Germinal center (tissue), 1 donor: ENCODE data around the gene ITGA11.

Experiments
- DNase-seq: peaks from one replicate; pipeline ENCODE4 v3.0.0; 2012; ENCODE audit warnings: mixed read lengths, low spot score

ITGA11 gene

GRCh38 chr15:68328964-68329363 lies 103.0 kb downstream of the ITGA11 start:
- DNase-seq = no peak

- DNase-seq = no peak
Measured at GRCh38 chr15:68328443-68328842, 103.5 kb downstream of the ITGA11 start.

GRCh38 chr15:68326711-68327354 lies 105.1 kb downstream of the ITGA11 start:
- DNase-seq = no peak

- no peak for DNase-seq
Measured at GRCh38 chr15:68325726-68326125, 106.2 kb downstream of the ITGA11 start.

- DNase-seq = no peak
Measured at GRCh38 chr15:68322796-68323195, 109.2 kb downstream of the ITGA11 start.

- DNase-seq = no peak
Measured at GRCh38 chr15:68321229-68321628, 110.7 kb downstream of the ITGA11 start.

GRCh38 chr15:68319997-68320396 lies 112.0 kb downstream of the ITGA11 start:
- no peak for DNase-seq

GRCh38 chr15:68318931-68319909 lies 112.7 kb downstream of the ITGA11 start:
- no peak for DNase-seq

- no peak for DNase-seq
Measured at GRCh38 chr15:68318008-68318835, 113.7 kb downstream of the ITGA11 start.

GRCh38 chr15:68317281-68318007 lies 114.5 kb downstream of the ITGA11 start:
- no peak for DNase-seq

GRCh38 chr15:68316061-68316804 lies 115.7 kb downstream of the ITGA11 start:
- no peak for DNase-seq

- no peak for DNase-seq
Measured at GRCh38 chr15:68315495-68316031, 116.4 kb downstream of the ITGA11 start.

GRCh38 chr15:68315035-68315434 lies 116.9 kb downstream of the ITGA11 start:
- no peak for DNase-seq

- no peak for DNase-seq
Measured at GRCh38 chr15:68314563-68314962, 117.4 kb downstream of the ITGA11 start.

GRCh38 chr15:68313501-68314410 lies 118.2 kb downstream of the ITGA11 start:
- DNase-seq = no peak

GRCh38 chr15:68312701-68313204 lies 119.2 kb downstream of the ITGA11 start:
- no peak for DNase-seq

- no peak for DNase-seq
Measured at GRCh38 chr15:68311859-68312557, 120.0 kb downstream of the ITGA11 start.

- no peak for DNase-seq
Measured at GRCh38 chr15:68311464-68311835, 120.5 kb downstream of the ITGA11 start.
